ENCODE data around the gene GREB1L.

The GREB1L gene

DNA sequence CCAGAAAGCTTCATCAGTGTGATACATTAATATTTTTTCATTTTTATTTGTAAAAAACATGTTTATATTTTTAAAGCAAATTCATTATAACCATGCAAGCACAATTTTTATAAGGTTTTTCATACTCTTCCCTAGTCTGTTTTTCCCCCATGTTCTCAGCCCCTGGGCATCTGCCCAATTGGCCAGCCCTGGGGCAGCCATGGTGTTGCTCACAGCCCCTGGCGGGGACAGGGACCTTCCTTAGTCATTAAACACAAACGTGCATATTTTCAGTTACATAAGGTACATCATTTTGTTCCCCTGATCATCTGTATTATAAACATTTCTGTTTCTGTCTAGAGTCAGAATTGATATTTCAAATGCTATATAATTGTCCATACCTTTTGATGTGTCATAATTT, 208.5 kb downstream of the GREB1L start:
- no peak for DNase-seq (ENCODE audit: low spot score)

DNA sequence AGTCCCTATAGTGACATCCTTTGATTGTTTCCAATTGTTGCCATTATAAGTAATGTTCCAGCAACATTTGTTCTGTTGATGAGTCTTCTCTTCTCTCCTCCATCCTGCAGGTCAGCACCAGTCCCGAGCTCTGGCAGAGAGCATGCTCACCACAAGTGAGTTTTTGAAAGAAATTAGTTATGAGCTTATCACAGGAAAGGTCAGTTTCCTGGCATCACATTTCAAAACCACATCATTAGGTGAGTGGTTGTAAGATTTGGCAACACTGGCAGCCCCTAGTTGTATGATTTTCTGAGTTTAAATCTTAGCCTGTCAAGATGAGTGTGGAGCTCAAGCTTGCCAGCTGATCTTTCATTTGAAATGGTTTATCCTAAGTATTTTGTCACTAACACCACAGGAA, 208.9 kb downstream of the GREB1L start:
- no peak for DNase-seq (ENCODE audit: low spot score)

DNA sequence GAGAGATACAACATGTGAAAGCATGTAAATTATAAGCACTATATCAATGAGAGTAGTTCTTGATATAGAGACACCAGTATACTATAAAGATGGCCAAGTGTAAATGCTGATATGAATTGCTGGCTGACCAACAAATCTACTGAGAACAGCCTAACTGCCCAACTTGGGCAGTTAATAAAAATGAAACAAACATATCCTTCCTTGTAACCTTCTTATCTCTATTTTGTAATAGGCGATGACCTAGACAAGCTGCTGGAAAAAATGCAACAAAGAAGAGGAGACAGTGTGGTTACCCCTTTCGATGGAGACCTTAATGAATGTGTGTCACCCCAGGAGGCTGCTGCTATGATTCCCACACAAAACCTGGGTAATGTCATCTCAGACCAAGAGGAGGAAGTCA, 209.8 kb downstream of the GREB1L start:
- no peak for DNase-seq (ENCODE audit: low spot score)

DNA sequence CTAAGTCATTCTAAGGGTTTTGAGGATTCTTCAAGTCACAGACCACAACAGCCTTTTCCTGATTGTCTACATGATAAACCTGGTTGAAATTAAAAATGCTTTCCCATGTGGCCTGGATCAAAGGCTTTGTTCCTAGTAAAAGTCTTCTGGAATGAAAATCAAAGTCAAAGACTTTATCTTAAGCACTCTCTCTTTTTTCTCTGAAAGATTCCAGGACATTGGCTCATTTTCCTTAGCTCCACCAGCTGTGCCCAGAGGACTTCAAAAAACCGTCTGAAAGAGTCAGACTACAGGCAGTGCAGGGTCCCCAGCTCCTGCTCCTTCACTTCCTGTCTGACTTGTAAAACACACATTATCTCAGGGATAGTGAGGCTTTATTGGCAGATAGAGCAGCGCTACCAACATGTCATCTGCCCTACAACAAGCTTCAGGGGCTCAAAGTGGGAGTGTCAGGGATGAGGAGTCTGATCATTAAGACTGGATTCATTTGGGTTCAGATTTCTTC, 210.3 kb downstream of the GREB1L start:
- DNase-seq (ENCODE audit: low spot score) = no peak

DNA sequence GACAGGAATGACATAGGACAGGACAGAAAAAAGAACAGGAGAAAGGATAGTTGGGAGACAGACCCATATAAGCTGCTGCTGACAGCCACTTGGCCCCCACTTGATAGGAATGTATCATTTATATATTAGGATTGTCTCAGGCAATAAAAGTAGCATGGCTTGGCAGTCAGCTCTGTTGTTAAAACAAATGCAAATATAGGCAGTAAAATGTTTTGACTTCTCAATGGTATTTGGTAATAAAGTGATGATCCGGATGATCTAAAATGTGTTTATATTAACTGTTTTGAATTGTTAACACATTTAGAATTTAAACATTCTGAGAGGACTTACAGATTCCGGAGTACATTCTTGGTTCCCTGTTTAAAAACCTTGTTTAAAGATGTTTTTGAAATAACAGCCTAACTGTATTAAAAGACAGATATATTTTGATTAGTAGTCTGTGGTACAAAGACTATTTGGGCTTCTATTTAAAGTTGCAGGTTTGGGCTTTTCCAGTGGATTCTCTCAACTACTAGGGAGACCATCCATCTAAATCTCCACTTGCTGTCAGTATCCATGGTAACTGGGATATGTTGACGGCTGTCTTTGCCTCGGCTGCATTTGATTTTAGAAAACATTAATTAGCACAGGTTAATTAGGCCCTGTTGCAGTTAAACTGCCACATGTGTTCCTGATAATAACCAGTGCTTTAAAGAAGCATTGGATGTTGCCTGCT, 210.9 kb downstream of the GREB1L start:
- no peak for DNase-seq (ENCODE audit: low spot score)

DNA sequence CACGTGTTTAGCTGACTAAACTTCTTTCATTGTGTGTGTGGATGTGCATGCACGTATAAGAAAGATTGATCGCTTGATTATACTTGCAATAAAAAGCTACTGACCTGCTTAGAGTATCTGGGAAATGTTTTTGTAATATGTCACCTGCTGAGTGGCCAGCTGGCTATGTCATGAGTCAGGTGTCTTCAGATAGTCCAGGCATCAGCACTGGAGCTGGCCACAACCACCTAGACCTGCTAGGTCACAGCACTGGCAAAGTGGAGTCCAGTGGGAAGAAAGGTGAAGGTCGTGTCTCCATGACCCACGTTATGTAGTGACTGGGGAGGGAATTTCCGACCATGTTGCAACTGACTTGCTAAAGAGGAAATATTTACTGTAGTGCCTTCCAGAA, 211.5 kb downstream of the GREB1L start:
- no peak for DNase-seq (ENCODE audit: low spot score)

DNA sequence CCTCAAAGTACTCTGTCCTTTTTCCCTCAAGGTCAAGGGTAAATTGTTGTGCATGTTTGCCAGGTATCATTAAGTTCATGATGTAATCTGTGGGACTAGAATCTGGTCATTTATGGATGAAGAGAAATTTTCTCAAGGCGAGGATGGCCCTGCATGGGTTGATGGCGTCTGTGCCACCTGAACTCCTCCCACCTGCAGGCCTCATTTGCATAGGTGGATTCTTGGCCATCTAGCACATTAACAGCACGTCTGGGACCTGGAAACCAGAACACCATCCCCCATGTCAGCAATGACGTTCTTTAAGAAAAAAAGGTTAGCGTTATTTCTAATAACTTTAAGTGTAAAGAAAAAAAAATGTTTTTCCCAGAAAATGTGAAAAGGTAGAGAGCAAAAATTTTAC, 212.7 kb downstream of the GREB1L start:
- no peak for DNase-seq (ENCODE audit: low spot score)

DNA sequence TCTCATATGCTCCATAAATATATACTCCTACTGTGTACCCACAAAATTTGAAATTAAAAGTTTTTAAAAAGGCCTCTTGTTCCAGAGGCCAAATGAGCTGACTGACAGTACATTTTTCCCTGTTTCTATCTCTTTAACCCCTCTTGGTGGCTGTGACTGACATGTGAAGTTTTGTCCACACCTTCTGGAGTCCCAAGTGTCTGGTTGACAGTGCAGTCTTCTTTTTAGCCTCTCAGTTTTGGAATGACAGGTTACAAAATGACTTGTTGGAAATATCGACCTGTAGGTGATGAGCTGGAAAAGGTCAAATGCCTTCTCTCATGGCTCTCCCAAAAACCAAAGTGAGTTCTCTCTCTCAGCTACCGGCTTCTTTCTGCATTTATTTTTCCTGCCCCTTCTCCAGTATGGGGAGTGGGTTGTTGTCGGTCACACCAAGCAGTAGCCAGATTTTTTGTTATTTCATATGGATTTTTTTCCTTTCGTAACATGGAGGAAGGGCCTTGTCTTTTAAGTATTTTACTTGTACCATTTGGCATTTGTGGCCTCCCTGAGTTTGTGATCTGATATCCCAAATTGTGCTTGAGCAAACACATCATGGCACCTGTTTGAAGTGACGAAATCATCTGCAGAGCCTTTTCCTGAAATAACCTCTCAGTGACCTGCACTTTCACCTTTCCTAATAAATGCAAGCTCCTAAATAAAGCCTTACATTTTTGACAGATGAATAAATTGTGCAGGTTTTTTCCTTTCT, 214.6 kb downstream of the GREB1L start:
- DNase-seq (ENCODE audit: low spot score) = no peak

DNA sequence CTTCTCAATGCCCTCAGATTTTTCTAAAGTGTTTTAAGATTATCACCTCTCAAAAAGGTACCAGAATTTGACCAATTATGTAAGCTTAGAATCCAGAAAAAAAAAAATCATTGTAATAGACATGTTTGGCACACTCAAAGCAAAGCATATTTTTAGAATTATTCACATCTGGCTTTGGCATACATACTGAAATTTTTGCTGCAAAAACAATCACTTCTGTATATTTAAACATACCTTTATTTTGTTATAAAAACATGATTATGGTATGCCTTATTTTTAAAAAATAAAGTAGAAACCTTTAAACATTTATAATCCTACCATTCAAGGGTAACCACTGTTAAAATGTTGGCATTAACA, 215.1 kb downstream of the GREB1L start:
- no peak for DNase-seq (ENCODE audit: low spot score)

DNA sequence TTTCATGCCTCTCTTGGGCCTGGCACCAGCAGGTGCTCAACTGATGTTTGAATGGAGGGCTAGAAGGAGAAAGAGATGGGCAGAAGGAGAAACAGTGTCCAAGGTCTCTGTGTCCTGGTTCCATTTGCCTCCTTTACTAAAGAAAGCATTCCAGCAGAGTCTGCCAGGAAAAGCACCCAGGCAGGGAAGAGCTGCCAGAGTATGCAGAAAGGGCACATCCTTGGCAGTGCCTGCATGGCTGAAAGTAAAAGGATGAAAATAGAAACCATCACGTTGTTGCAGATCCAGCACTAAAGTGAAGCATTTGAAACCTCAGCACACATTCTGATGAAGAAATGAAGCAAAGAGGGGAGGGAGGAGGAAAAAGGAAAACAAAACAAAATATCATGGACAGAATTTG, 216.3 kb downstream of the GREB1L start:
- DNase-seq (ENCODE audit: low spot score) = peak; percentile 14

DNA sequence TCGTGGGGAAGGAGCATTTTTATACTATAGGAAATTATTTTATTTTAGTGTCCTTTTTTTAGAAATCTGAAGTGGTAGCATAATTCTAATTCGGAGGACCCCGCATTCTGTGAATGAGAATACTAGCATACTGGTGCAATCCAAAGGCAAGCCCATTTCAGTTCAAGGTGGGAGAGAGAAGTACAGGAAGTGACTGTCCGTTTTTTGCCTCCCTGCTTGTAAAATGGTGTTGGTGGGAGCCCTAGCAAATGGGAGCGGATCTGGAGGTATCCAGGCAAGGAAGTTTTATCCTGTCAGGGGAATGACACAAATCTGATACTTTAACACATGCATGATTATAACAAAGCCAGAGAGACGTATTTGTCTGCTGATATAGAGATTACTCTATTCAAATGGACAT, 216.8 kb downstream of the GREB1L start:
- no peak for DNase-seq (ENCODE audit: low spot score)

DNA sequence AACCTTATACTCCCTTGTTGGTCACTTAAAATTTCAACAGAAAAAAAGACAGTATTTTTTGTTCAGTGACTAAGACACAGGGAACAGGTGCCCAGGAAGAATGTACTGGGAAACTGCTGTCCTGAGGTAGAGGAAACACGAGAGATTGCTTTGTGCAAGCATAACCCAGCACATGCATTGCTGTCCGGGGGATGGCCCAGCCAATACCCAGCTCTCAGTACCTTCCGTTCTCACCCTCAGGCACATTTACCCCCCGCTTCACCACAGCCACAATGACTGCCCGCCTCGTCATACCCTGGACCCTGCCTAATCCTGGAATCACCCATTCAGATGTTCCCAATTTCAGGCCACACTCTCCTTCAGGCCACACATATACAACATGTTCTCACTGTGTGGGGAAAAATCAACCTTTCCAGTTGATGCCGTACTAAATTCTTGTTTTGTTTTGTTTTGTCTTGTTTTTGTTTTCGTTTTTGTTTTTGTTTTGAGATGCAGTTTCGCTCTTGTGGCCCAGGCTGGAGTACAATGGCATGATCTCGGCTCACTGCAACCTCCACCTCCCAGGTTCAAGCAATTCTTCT, 217.8 kb downstream of the GREB1L start:
- no peak for DNase-seq (ENCODE audit: low spot score)

DNA sequence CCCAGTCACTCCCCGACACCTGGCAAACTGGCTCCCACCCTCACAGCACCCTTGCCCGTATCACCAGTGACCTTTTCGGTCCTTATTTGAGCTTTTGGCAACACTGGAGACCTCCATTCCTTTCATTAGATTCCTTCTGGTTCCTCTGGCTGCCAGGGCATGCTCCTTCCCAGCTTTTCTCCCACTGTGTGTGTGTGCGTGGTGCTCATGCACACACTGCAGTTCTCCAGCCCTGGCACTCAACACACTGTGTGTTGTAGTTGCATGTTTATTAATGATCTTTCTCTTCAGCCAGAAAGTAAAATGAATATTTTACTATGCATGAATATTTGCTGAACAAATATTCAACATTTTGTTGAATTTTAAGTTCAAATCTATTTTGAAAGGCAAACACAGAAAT, 219.4 kb downstream of the GREB1L start:
- DNase-seq (ENCODE audit: low spot score) = no peak

DNA sequence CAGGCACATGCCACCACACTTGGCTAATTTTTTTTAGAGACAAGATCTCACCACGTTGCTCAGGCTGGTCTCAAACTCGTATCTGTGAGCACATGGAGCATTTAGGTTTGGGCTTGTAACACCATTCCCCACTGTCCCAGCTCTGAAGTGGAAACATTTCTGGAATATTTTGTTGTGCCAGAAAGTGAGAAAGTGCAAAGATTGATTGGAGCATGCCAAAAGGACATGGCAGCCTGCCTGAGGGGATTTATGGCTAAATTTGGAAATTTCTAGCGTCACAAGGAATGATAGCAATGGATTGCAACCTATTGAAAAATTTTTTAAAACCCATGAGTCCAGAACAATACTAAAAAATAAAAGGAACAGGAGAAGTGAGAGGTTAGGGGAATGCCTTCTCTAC, 221.7 kb downstream of the GREB1L start:
- no peak for DNase-seq (ENCODE audit: low spot score)

DNA sequence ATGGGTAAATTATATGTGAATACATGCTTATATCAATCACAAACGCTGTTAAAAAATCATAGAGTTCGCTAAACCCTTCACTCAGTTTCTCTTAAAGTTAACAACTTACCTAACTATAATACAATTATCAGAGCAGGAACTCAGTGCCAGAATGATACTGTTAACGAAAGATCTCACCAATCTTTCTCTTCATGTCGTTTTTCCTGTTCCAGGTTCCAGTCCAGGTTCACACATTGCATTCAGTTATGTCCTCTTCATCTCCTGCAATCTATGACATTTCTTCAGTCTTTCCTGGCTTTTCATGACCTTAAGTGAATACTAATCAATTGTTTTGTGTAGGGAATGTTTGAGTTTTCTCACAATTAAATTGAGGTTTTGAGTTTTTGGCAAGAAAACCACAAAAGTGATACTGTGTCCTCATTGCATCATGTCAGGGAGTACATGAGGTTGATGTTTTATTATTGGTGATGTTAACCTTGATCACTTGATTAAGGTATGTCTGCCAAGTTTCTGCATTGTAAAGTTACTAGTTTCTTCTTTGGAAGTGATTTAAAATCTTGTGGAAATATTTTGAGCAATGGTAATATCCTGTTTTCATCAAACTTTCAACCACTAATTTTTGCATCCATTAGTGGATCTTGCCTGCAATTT, 226.6 kb downstream of the GREB1L start:
- DNase-seq (ENCODE audit: low spot score) = no peak

DNA sequence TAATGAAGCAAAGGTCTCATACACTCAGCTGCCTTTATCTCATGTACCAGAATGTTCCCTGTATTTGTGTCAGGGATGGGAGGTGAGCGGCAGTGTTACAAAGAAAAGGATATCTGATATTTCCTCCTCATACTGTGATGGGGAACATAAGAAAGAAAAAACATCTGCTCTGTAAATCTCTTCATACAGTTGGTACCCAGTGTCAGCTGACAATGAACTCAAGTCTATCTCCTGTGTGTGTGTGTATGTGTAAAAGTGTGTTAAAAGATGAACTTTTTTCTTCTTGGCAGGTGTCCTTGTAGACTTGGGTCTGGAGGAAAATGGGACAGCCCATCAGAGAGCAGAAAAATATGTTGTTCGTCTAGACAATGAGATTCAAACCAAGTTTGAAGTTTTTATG, 230.7 kb downstream of the GREB1L start:
- DNase-seq (ENCODE audit: low spot score) = no peak

DNA sequence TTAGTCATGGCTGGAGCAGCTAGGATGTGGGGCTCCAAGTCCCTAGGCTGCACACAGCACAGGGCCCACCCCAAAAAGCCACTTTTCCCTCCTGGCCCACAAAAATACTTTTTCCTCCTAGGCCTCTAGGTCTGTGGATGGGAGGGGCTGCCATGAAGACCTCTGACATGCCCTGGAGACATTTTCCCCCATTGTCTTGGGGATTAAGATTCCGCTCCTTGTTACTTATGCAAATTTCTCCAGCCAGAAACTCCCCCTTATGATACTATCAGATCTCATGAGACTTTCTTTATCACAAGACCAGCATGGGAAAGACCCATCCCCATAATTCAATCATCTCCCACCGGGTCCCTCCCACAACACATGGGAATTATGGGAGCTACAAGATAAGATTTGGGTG, 232.6 kb downstream of the GREB1L start:
- DNase-seq (ENCODE audit: low spot score) = no peak

DNA sequence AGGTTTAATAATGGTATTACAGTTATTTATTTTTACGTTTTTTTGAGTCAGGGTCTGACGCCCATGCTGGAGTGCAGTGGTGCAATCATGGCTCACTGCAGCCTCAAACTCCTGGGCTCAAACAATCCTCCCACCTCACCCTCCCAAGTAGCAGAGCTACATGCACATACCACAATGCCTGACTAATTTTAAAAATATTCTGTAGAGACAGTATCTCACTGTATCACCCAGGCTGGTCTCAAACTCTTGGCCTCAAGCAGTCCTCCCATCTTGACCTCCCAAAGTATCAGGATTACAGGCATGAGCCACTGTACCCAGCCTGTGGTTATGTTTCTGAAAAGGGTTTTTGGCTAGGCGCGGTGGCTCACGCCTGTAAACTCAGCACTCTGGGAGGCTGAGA, 237.7 kb downstream of the GREB1L start:
- no peak for DNase-seq (ENCODE audit: low spot score)

DNA sequence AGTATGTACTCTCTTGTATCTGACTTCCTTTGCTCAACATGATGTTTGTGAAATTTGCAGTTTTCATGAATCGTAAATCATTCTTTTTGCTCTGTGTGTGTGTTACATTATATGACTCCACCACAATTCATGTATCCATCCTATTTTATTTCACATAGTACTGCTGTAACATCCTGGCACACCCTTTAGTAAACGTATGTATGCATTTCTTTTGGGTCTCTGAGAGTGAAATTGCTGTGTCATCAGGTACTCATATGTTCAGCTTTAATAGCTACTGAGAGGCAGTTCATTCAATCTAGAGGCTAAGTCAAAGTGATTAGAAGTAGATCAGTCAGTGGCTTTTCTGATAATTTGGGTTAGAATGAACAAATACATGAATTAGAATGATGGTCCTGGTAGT, 239.7 kb downstream of the GREB1L start:
- DNase-seq (ENCODE audit: low spot score) = no peak

DNA sequence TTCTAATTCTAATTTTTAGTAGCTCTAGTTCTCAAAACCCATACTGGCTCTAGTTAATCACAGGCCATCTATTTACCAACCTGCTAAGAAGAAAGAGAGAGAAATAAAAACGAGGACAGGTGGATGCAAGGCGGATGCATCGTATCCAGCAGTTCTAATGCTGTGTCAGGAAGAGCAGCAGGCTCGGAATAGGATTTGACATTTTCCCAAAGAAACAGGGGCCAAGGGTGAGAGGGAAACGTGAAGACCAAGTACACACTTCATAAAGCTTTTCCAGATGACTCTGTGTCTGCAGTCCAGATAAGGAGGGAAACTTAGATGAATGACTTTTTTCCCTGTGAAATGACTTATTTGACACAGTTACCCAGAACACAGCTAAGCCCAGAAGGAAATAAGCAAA, 241.0 kb downstream of the GREB1L start:
- DNase-seq (ENCODE audit: low spot score) = no peak

DNA sequence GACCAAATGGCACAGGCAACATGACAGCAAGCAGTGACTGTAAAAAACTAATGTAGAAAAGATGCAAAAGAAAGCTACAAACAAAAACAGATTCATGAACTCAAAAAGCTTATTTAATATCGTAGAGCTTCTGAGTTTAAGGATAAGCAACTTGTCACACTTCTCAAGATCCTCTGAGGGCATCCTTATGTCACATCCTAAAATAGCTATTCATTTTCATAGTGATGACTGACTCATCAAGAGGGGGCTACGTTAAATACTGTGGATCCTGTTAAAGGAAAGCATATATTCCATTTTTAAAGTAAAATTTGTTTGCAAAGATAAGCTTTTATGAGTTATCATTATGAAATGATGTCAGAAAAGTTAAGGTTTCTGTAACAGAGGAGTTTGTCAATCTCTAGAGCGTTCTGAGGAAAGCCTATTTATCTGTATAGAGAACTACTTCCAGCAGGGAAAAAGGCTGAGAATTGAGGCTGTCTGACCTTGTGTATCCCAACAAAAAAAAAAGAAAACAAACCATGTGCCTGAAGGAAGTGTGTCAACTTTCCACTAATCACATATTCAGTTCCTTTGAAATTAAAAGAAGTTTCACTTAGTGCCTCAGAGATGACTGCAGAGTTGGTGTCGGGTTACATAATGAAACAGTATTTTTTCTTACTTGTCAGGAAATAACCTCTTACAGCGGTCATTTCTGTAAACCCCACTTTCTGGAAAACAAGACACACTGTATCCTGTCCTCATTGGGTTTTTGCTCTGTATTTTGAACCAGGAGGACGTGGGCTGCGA, 243.0 kb downstream of the GREB1L start:
- no peak for DNase-seq (ENCODE audit: low spot score)

DNA sequence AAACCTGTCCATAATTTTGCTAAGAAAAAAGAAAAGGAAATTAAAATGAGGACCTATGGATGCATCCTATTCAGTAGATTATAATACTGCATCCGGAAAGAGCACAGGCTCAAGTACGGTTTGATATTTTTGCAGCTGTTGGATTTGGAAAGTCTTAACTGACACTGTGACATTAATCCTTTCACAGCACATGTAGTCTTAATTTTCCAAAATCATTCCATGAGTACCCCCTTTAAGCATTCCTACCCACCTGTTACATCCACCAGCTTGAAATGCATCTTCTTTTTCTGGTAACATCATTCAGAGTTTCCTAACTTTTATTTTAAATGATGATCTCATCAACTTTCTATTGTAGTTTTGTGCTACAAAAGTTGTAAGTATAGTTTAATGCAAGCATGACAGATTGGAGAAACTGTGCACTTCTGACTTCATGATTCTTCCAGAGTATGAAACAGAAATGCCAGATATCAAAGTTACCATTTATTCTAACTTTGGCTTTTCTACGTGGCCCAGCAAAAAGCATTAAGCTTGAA, 244.9 kb downstream of the GREB1L start:
- no peak for DNase-seq (ENCODE audit: low spot score)
